ENCODE measurements around the gene DNAH5. TPM values are rescaled to one million over a fixed set of nuclear protein-coding genes. Genes with fewer than 3 reads are reported as not detected.
A peak's percentile ranks its signal among the peaks of the same experiment; 100 is the strongest.

The DNAH5 gene
- polyA plus RNA-seq, 1 donor (not counting 4 experiments of a cell fraction or from before 2014, with no cell fraction given), result 0.73 TPM

- no peaks in the 10 kb centered on the region for H3K36me3 ChIP-seq (ENCODE audit: control insufficient read depth in 2 of 2, extremely low read depth in 1 of 2, insufficient read depth in 2 of 2, low read length in 2 of 2)
- no peaks in the 10 kb centered on the region for H3K9me1 ChIP-seq (ENCODE audit: control insufficient read depth, extremely low read depth, insufficient read depth, low read length)
- TF ChIP-seq CTCF (optimal IDR thresholded peaks at IDR 0.05 in 1 of 3, IDR thresholded peaks at IDR 0.05 in 1 of 3, conservative IDR thresholded peaks at IDR 0.05 in 1 of 3; ENCODE audit: extremely low read depth in 1 of 3, insufficient read depth in 2 of 3, low read length in 3 of 3), result no peak
- no peak for TF ChIP-seq EZH2 (IDR thresholded peaks at IDR 0.05; ENCODE audit: low read length)
- no peaks in the 10 kb centered on the region for H3K27me3 ChIP-seq (ENCODE audit: control insufficient read depth, extremely low read depth, insufficient read depth, low read length)
- H3K4me1 ChIP-seq (ENCODE audit: control insufficient read depth, extremely low read depth, insufficient read depth, low read length), result peaks cover 19% of the 10 kb centered on the region
- H3K27ac ChIP-seq (ENCODE audit: control insufficient read depth, insufficient read depth, low read length), result peak overlapping the region; percentile 45
- peak overlapping the region in 2 of 3 experiments; percentile 41 to 57 for H3K4me3 ChIP-seq (ENCODE audit: control insufficient read depth in 2 of 3, extremely low read depth in 1 of 3, insufficient read depth in 2 of 3, low read depth in 1 of 3, low read length in 3 of 3)
- H3K9ac ChIP-seq (ENCODE audit: control insufficient read depth, extremely low read depth, insufficient read depth, low read length), result peak overlapping the region; percentile 53
- dilution Hi-C loops (cut with MboI; ENCODE audit: extremely low pct_ligation_motif_present, low sequenced_read_pairs), result no loop called here
- no peak for DNase-seq (ENCODE audit: low read depth, low spot score)
- no peaks in the 10 kb centered on the region for H3K9me3 ChIP-seq (ENCODE audit: control insufficient read depth, low read depth, low read length)
- peak overlapping the region; percentile 70 for H3K4me2 ChIP-seq (ENCODE audit: control insufficient read depth, extremely low read depth, insufficient read depth, low read depth, low read length)
- H4K20me1 ChIP-seq (ENCODE audit: control insufficient read depth, extremely low read depth, insufficient read depth, low read length), result no peaks in the 10 kb centered on the region
- peaks cover 2% of the 10 kb centered on the region for H3K79me2 ChIP-seq (ENCODE audit: control insufficient read depth, insufficient read depth, low read length)
- H2AFZ ChIP-seq (ENCODE audit: control insufficient read depth, low read length), result peak overlapping the region; percentile 98
- FAIRE-seq, result no peak
Measured at GRCh38 chr5:13990896-13991295, 46.4 kb upstream of the DNAH5 start.

- no peak for TF ChIP-seq CTCF (optimal IDR thresholded peaks at IDR 0.05 in 1 of 3, IDR thresholded peaks at IDR 0.05 in 1 of 3, conservative IDR thresholded peaks at IDR 0.05 in 1 of 3; ENCODE audit: extremely low read depth in 1 of 3, insufficient read depth in 2 of 3, low read length in 3 of 3)
- TF ChIP-seq EZH2 (IDR thresholded peaks at IDR 0.05; ENCODE audit: low read length), result no peak
- Histone ChIP-seq H4K20me1 (ENCODE audit: control insufficient read depth, extremely low read depth, insufficient read depth, low read length) (no peaks in the 10 kb centered on the region), H3K79me2 (ENCODE audit: control insufficient read depth, insufficient read depth, low read length) (peaks cover 2% of the 10 kb centered on the region), H3K4me1 (ENCODE audit: control insufficient read depth, extremely low read depth, insufficient read depth, low read length) (peaks cover 24% of the 10 kb centered on the region), H3K4me2 (ENCODE audit: control insufficient read depth, extremely low read depth, insufficient read depth, low read depth, low read length) (no peak overlapping the region), H3K36me3 (ENCODE audit: control insufficient read depth in 2 of 2, extremely low read depth in 1 of 2, insufficient read depth in 2 of 2, low read length in 2 of 2) (no peaks in the 10 kb centered on the region), H3K4me3 (ENCODE audit: control insufficient read depth in 2 of 3, extremely low read depth in 1 of 3, insufficient read depth in 2 of 3, low read depth in 1 of 3, low read length in 3 of 3) (no peak overlapping the region), H3K9me1 (ENCODE audit: control insufficient read depth, extremely low read depth, insufficient read depth, low read length) (no peaks in the 10 kb centered on the region), H2AFZ (ENCODE audit: control insufficient read depth, low read length) (no peak overlapping the region), H3K9me3 (ENCODE audit: control insufficient read depth, low read depth, low read length) (no peaks in the 10 kb centered on the region), H3K9ac (ENCODE audit: control insufficient read depth, extremely low read depth, insufficient read depth, low read length) (no peak overlapping the region), H3K27ac (ENCODE audit: control insufficient read depth, insufficient read depth, low read length) (no peak overlapping the region), H3K27me3 (ENCODE audit: control insufficient read depth, extremely low read depth, insufficient read depth, low read length) (no peaks in the 10 kb centered on the region)
- FAIRE-seq (no peak), DNase-seq (ENCODE audit: low read depth, low spot score) (no peak)
- dilution Hi-C loops (cut with MboI; ENCODE audit: extremely low pct_ligation_motif_present, low sequenced_read_pairs), result no loop called here
Measured at GRCh38 chr5:13989832-13990231, 45.3 kb upstream of the DNAH5 start.
